Tibial nerve (tissue), 4 donors: ENCODE measurements around the gene ALDH3A2. TPM values are rescaled to one million over a fixed set of nuclear protein-coding genes. Genes with fewer than 3 reads are reported as not detected.
A peak's percentile ranks its signal among the peaks of the same experiment; 100 is the strongest.

ENCODE experiments used
- DNase-seq, 2 donors: peaks; one replicate each; pipeline ENCODE4 v3.0.0-alpha.2; 2019; ENCODE audit warnings: low spot score in 2 of 2
- H3K27ac ChIP-seq, 4 donors: fragments of 200-600 bp; sonication (generic) in 3 of 4; one replicate each; pipeline ENCODE4 v1.5.1; 2017 to 2019; ENCODE audit warnings: mild to moderate bottlenecking in 1 of 4
- H3K27me3 ChIP-seq, 2 donors: fragments of 200-600 bp; sonication (generic) in 1 of 2; one replicate each; pipeline versions ENCODE4 v1.5.1 to v1.6.0; 2017 to 2019
- H3K36me3 ChIP-seq, 3 donors: fragments of 200-600 bp; sonication (generic); one replicate each; pipeline ENCODE4 v1.5.1; 2018 to 2019
- H3K4me1 ChIP-seq, 4 donors: fragments of 200-600 bp; sonication (generic) in 3 of 4; one replicate each; pipeline ENCODE4 v1.5.1; 2017 to 2019
- H3K4me3 ChIP-seq, 4 donors: fragments of 200-600 bp; sonication (generic) in 3 of 4; one replicate each; pipeline ENCODE4 v1.5.1; 2017 to 2019; ENCODE audit warnings: mild to moderate bottlenecking in 1 of 4, moderate library complexity in 1 of 4
- H3K9me3 ChIP-seq, 4 donors: fragments of 200-600 bp; sonication (generic) in 3 of 4; one replicate each; pipeline ENCODE4 v1.5.1; 2017 to 2019
- EP300 ChIP-seq, 2 donors: sonication (generic); formaldehyde crosslinking; IDR thresholded peaks; one replicate each; pipeline ENCODE4 v1.6.1; 2017; ENCODE audit warnings: antibody characterized with exemption in 2 of 2, mild to moderate bottlenecking in 1 of 2
- POLR2A ChIP-seq, 2 donors: fragments of 450-650 bp; IDR thresholded peaks; one replicate each; pipeline ENCODE4 v1.6.1; 2017; ENCODE audit warnings: antibody characterized with exemption in 2 of 2, mild to moderate bottlenecking in 2 of 2, moderate library complexity in 2 of 2
- WGBS, 2 donors: methylation state at CpG; one replicate each; pipeline ENCODE4 v1.1.5; 2018; 5-methylcytosine and 5-hydroxymethylcytosine counted together
- total RNA-seq, 4 donors: library from RNA; depleted of rRNA; stranded (reverse); fragments of >200 nt; gene quantifications; one replicate each; pipeline ENCODE4 v1.1.0, GENCODE V29; 2016
- TF ChIP-seq, protein P1 (sequence below), 5 experiments: fragments of 200-600 bp in 3 of 5; fragments of 450-650 bp in 2 of 5; sonication (generic) in 3 of 5; IDR thresholded peaks; one replicate each; pipeline ENCODE4 v1.5.1; 2016 to 2019; ENCODE audit warnings: antibody characterized with exemption in 5 of 5, mild to moderate bottlenecking in 3 of 5, moderate library complexity in 2 of 5

Gene ALDH3A2
- total RNA-seq, 4 donors from 2014 or later = 84.3 to 152 (median 105) TPM

- DNase-seq = no peak
- peak overlapping the region in 2 of 4 donors; percentile 28 to 81 for H3K27ac ChIP-seq
- H3K4me3 ChIP-seq = no peak overlapping the region
- TF ChIP-seq EP300 (IDR thresholded peaks at IDR 0.05) = no peak
- TF ChIP-seq, protein P1, sequence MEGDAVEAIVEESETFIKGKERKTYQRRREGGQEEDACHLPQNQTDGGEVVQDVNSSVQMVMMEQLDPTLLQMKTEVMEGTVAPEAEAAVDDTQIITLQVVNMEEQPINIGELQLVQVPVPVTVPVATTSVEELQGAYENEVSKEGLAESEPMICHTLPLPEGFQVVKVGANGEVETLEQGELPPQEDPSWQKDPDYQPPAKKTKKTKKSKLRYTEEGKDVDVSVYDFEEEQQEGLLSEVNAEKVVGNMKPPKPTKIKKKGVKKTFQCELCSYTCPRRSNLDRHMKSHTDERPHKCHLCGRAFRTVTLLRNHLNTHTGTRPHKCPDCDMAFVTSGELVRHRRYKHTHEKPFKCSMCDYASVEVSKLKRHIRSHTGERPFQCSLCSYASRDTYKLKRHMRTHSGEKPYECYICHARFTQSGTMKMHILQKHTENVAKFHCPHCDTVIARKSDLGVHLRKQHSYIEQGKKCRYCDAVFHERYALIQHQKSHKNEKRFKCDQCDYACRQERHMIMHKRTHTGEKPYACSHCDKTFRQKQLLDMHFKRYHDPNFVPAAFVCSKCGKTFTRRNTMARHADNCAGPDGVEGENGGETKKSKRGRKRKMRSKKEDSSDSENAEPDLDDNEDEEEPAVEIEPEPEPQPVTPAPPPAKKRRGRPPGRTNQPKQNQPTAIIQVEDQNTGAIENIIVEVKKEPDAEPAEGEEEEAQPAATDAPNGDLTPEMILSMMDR (IDR thresholded peaks at IDR 0.05) = no peak
- no peak for TF ChIP-seq POLR2A (IDR thresholded peaks at IDR 0.05)
- H3K36me3 ChIP-seq = no peaks in the 10 kb centered on the region
- no peaks in the 10 kb centered on the region for H3K9me3 ChIP-seq
- no peaks in the 10 kb centered on the region for H3K27me3 ChIP-seq
- 74 to 77% methylated on average over 22 of the region's 22 CpGs for WGBS, 2 donors
- H3K4me1 ChIP-seq = peaks cover 0 to 32% (median 16%) of the 10 kb centered on the region in 4 donors
These were observed 57.5 kb downstream of the ALDH3A2 start for GRCh38 chr17:19705771-19706770.

DNA sequence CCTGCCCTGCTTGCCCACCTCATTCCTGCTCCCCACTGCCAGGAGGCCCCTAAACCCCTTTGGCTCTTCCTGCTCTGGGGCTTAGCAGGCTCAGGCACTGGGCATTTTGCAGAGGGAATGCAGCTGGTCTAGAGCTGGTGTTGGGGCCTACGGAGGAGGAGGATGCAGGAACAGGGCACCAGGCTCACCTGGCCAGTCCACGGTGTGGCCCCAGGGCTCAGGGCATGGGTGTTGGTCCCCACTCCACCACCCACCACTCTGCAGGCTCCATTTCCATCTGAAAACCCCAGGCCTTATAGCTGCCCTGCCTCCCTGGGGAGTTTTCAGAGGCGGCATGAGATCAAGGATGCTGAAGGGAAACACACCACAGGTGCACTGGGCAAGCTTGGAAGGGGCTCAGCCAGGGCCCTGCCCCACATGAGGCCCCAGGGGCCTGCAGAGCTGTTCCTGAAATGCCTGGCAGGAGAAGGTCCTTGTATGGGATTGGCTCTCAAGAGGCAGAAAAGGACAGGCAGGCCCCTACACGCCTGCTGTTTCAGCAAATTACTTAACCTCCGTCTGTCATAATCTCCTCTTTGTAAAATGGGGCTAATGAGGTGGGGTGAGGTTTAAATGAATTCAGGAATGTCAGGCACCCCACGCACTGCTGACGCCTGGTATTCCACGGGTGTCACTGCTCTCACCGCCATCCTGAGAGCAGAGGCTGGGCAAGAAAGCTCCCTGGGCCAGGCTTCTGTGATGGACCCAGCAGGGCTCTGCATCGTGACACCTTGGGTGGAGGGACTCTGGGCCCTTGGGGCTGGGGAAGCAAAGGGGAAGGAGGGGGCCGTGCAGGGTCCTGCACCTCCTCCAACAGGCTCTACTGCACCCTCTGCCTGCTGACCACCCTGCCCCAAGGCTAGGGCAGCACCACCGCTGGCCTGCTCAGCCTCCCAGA lies 58.5 kb downstream of the ALDH3A2 start:
- TF ChIP-seq, protein P1 (IDR thresholded peaks at IDR 0.05) = no peak
- TF ChIP-seq EP300 (IDR thresholded peaks at IDR 0.05) (no peak), POLR2A (IDR thresholded peaks at IDR 0.05) (no peak)
- WGBS, 2 donors = 59 to 76% methylated on average over 11 of the region's 12 CpGs
- Histone ChIP-seq H3K27ac (peak overlapping the region in 2 of 4 donors; percentile 28 to 81), H3K9me3 (no peaks in the 10 kb centered on the region), H3K4me1 (peaks cover 0 to 29% (median 16%) of the 10 kb centered on the region in 4 donors), H3K36me3 (no peaks in the 10 kb centered on the region), H3K4me3 (no peak overlapping the region), H3K27me3 (no peaks in the 10 kb centered on the region)
- DNase-seq = no peak

GRCh38 chr17:19707728-19708221 lies 59.2 kb downstream of the ALDH3A2 start:
- H3K27me3 ChIP-seq = no peaks in the 10 kb centered on the region
- H3K9me3 ChIP-seq = no peaks in the 10 kb centered on the region
- H3K4me3 ChIP-seq = no peak overlapping the region
- H3K4me1 ChIP-seq = peaks cover 0 to 23% (median 16%) of the 10 kb centered on the region in 4 donors
- H3K27ac ChIP-seq = peak overlapping the region in 1 of 4 donors; percentile 81
- DNase-seq = no peak
- H3K36me3 ChIP-seq = no peaks in the 10 kb centered on the region
- 88 to 92% methylated on average over 11 of the region's 11 CpGs for WGBS, 2 donors
- no peak for TF ChIP-seq POLR2A (IDR thresholded peaks at IDR 0.05)
- no peak for TF ChIP-seq EP300 (IDR thresholded peaks at IDR 0.05)

- DNase-seq = no peak
- Histone ChIP-seq H3K27me3 (no peaks in the 10 kb centered on the region), H3K4me3 (no peak overlapping the region), H3K36me3 (no peaks in the 10 kb centered on the region), H3K4me1 (peaks cover 0 to 15% (median 9%) of the 10 kb centered on the region in 4 donors), H3K27ac (no peak overlapping the region), H3K9me3 (no peaks in the 10 kb centered on the region)
- 90 to 94% methylated on average over 5 to 6 of the region's 6 CpGs for WGBS, 2 donors
- no peak for TF ChIP-seq EP300 (IDR thresholded peaks at IDR 0.05)
- no peak for TF ChIP-seq POLR2A (IDR thresholded peaks at IDR 0.05)
- TF ChIP-seq, protein P1 (IDR thresholded peaks at IDR 0.05) = no peak
These were observed 60.1 kb downstream of the ALDH3A2 start for GRCh38 chr17:19708431-19709175.

GRCh38 chr17:19709841-19710240 lies 61.3 kb downstream of the ALDH3A2 start:
- no peak for DNase-seq
- no peaks in the 10 kb centered on the region for H3K9me3 ChIP-seq
- H3K36me3 ChIP-seq = no peaks in the 10 kb centered on the region
- WGBS, 2 donors = 72 to 77% methylated on average over 3 of the region's 3 CpGs
- H3K27me3 ChIP-seq = no peaks in the 10 kb centered on the region
- TF ChIP-seq POLR2A (IDR thresholded peaks at IDR 0.05) = no peak
- no peak for TF ChIP-seq EP300 (IDR thresholded peaks at IDR 0.05)
- TF ChIP-seq, protein P1 (IDR thresholded peaks at IDR 0.05) = no peak
- H3K27ac ChIP-seq = no peak overlapping the region
- H3K4me3 ChIP-seq = no peak overlapping the region
- H3K4me1 ChIP-seq = peaks cover 0 to 4% (median 0%) of the 10 kb centered on the region in 4 donors
